Measurements from ENCODE around the gene LRBA. TPM values are rescaled to one million over a fixed set of nuclear protein-coding genes. Genes with fewer than 3 reads are reported as not detected.
A peak's percentile ranks its signal among the peaks of the same experiment; 100 is the strongest.

Gene LRBA
- total and polyA plus RNA-seq, 2 donors (not counting 1 experiment from before 2014, with no cell fraction given), result 16.4 to 36.7 TPM

DNA sequence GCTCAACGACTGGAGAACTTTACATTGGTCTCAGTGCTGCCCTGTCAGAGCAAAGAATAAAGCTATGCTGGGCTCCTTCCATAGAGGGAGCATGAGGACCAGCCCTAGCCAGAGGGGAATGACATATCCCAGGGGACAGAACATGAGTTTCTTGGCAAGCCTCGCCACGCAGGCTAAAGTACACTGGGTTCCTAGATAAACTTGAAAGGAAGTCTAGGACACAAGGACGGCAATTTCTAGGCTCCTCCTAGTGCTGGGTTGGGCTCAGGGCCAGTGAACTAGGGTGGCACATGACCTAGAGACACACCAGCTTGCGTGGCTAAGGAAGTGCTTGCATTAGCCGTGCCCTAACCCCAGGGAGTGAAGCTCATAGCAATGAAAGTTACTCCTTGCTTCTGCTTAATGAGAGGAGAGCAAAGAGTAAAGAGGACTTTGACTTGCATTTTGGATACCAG lies 292.1 kb downstream of the LRBA start:
- H3K4me1 ChIP-seq (ENCODE audit: control insufficient read depth, extremely low read depth, insufficient read depth, low read length), result no peaks in the 10 kb centered on the region
- H3K27me3 ChIP-seq (ENCODE audit: control insufficient read depth, insufficient read depth, low read length), result no peaks in the 10 kb centered on the region
- H2AFZ ChIP-seq (ENCODE audit: low read length), result peak overlapping the region; percentile 9
- no peak overlapping the region for H3K4me2 ChIP-seq (ENCODE audit: extremely low read depth, insufficient read depth, low read length)
- H3K4me3 ChIP-seq (replicated peaks in 1 of 4; ENCODE audit: control extremely low read depth in 1 of 4, insufficient read depth in 1 of 4, low read depth in 3 of 4, low read length in 4 of 4), result no peak overlapping the region
- no peaks in the 10 kb centered on the region for H3K9me3 ChIP-seq (ENCODE audit: control insufficient read depth, insufficient read depth, low read depth, low read length)
- DNase-seq (ENCODE audit: low read depth in 2 of 2), result peak in 1 of 2 donors; percentile 65
- H4K20me1 ChIP-seq (ENCODE audit: control insufficient read depth, extremely low read depth, insufficient read depth, low read length), result no peaks in the 10 kb centered on the region
- no peaks in the 10 kb centered on the region for H3K36me3 ChIP-seq (ENCODE audit: control insufficient read depth, insufficient read depth, low read length)
- no peak overlapping the region for H3K9ac ChIP-seq (ENCODE audit: insufficient read depth, low read length)
- no peaks in the 10 kb centered on the region for H3K79me2 ChIP-seq (ENCODE audit: control insufficient read depth, insufficient read depth, low read length)
- peak in 1 of 2 donors; percentile 8 for TF ChIP-seq CTCF (conservative IDR thresholded peaks at IDR 0.05 in 1 of 2, IDR thresholded peaks at IDR 0.05 in 1 of 2; ENCODE audit: low read depth in 1 of 2, low read length in 2 of 2)
- TF ChIP-seq EZH2 (IDR thresholded peaks at IDR 0.05; ENCODE audit: low read length, missing control alignments), result no peak
- H3K27ac ChIP-seq (ENCODE audit: insufficient read depth, low read length), result no peak overlapping the region

DNA sequence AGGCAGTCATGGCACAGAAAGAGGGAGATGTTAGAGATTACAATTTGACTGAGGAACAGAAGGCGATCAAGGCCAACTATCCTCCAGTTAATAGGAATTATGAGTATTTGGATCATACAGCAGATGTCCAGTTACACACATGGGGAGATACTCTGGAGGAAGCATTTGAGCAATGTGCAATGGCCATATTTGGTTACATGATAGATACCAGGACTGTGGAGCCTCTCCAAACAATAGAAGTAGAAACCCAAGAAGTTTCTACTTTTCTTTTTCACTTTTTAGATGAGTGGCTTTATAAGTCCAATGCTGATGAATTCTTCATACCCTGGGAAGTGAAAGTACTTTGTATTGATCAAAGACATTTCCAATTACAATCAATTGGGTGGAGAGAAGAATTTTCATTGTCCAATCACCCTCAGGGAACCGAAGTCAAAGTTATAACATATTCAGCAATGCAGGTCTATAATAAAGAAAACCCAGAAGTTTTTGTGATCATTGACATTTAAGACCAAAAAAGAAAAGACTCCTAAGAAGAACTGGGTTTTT lies 294.0 kb downstream of the LRBA start:
- H3K27ac ChIP-seq (ENCODE audit: insufficient read depth, low read length), result no peak overlapping the region
- no peaks in the 10 kb centered on the region for H3K9me3 ChIP-seq (ENCODE audit: control insufficient read depth, insufficient read depth, low read depth, low read length)
- no peaks in the 10 kb centered on the region for H4K20me1 ChIP-seq (ENCODE audit: control insufficient read depth, extremely low read depth, insufficient read depth, low read length)
- no peaks in the 10 kb centered on the region for H3K4me1 ChIP-seq (ENCODE audit: control insufficient read depth, extremely low read depth, insufficient read depth, low read length)
- no peak overlapping the region for H3K4me3 ChIP-seq (replicated peaks in 1 of 4; ENCODE audit: control extremely low read depth in 1 of 4, insufficient read depth in 1 of 4, low read depth in 3 of 4, low read length in 4 of 4)
- no peak for DNase-seq (ENCODE audit: low read depth in 2 of 2)
- no peak overlapping the region for H3K9ac ChIP-seq (ENCODE audit: insufficient read depth, low read length)
- TF ChIP-seq EZH2 (IDR thresholded peaks at IDR 0.05; ENCODE audit: low read length, missing control alignments) (no peak), CTCF (conservative IDR thresholded peaks at IDR 0.05 in 1 of 2, IDR thresholded peaks at IDR 0.05 in 1 of 2; ENCODE audit: low read depth in 1 of 2, low read length in 2 of 2) (no peak)
- no peaks in the 10 kb centered on the region for H3K79me2 ChIP-seq (ENCODE audit: control insufficient read depth, insufficient read depth, low read length)
- H3K36me3 ChIP-seq (ENCODE audit: control insufficient read depth, insufficient read depth, low read length), result no peaks in the 10 kb centered on the region
- no peak overlapping the region for H2AFZ ChIP-seq (ENCODE audit: low read length)
- no peaks in the 10 kb centered on the region for H3K27me3 ChIP-seq (ENCODE audit: control insufficient read depth, insufficient read depth, low read length)
- no peak overlapping the region for H3K4me2 ChIP-seq (ENCODE audit: extremely low read depth, insufficient read depth, low read length)

GRCh38 chr4:150717952-150718351 lies 297.1 kb downstream of the LRBA start:
- TF ChIP-seq EZH2 (IDR thresholded peaks at IDR 0.05; ENCODE audit: low read length, missing control alignments) (no peak), CTCF (conservative IDR thresholded peaks at IDR 0.05 in 1 of 2, IDR thresholded peaks at IDR 0.05 in 1 of 2; ENCODE audit: low read depth in 1 of 2, low read length in 2 of 2) (no peak)
- Histone ChIP-seq H3K4me1 (ENCODE audit: control insufficient read depth, extremely low read depth, insufficient read depth, low read length) (no peaks in the 10 kb centered on the region), H3K9me3 (ENCODE audit: control insufficient read depth, insufficient read depth, low read depth, low read length) (no peaks in the 10 kb centered on the region), H2AFZ (ENCODE audit: low read length) (no peak overlapping the region), H3K79me2 (ENCODE audit: control insufficient read depth, insufficient read depth, low read length) (no peaks in the 10 kb centered on the region), H3K4me2 (ENCODE audit: extremely low read depth, insufficient read depth, low read length) (no peak overlapping the region), H4K20me1 (ENCODE audit: control insufficient read depth, extremely low read depth, insufficient read depth, low read length) (no peaks in the 10 kb centered on the region), H3K36me3 (ENCODE audit: control insufficient read depth, insufficient read depth, low read length) (no peaks in the 10 kb centered on the region), H3K27me3 (ENCODE audit: control insufficient read depth, insufficient read depth, low read length) (no peaks in the 10 kb centered on the region), H3K9ac (ENCODE audit: insufficient read depth, low read length) (no peak overlapping the region), H3K4me3 (replicated peaks in 1 of 4; ENCODE audit: control extremely low read depth in 1 of 4, insufficient read depth in 1 of 4, low read depth in 3 of 4, low read length in 4 of 4) (no peak overlapping the region), H3K27ac (ENCODE audit: insufficient read depth, low read length) (no peak overlapping the region)
- no peak for DNase-seq (ENCODE audit: low read depth in 2 of 2)

Measured in fibroblast of lung (primary cell).